ENCODE data around the gene COA1.

DNA sequence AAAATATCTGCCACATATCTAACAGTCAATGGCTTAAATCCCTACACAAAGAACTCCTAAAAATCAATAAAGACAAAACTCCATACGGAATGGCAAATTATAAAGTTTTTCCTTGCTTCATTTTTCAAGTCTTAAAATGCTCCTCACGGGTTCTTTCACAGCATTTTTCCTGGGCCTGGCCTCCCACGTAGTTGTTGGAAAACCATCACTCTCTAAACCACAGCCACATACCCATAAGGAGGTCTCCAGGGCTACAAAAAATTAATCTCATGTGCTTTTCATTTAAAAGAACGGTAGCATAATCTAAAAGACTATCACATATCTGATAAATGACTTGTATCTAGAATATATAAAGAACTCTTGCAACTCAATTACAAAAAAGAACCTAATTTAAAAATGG, 2.9 kb downstream of the COA1 start:
- TF ChIP-seq, protein P1, sequence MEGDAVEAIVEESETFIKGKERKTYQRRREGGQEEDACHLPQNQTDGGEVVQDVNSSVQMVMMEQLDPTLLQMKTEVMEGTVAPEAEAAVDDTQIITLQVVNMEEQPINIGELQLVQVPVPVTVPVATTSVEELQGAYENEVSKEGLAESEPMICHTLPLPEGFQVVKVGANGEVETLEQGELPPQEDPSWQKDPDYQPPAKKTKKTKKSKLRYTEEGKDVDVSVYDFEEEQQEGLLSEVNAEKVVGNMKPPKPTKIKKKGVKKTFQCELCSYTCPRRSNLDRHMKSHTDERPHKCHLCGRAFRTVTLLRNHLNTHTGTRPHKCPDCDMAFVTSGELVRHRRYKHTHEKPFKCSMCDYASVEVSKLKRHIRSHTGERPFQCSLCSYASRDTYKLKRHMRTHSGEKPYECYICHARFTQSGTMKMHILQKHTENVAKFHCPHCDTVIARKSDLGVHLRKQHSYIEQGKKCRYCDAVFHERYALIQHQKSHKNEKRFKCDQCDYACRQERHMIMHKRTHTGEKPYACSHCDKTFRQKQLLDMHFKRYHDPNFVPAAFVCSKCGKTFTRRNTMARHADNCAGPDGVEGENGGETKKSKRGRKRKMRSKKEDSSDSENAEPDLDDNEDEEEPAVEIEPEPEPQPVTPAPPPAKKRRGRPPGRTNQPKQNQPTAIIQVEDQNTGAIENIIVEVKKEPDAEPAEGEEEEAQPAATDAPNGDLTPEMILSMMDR (IDR thresholded peaks at IDR 0.05), result no peak
- TF ChIP-seq POLR2A (IDR thresholded peaks at IDR 0.05), result no peak

All from ovary (tissue), 3 donors.